Aorta (tissue), 5 donors: Measurements from ENCODE around the gene OMA1. TPM values are rescaled to one million over a fixed set of nuclear protein-coding genes. Genes with fewer than 3 reads are reported as not detected.
"Not testable (repeated sequence)": the region's sequence is repeated elsewhere in the genome, so short reads cannot be mapped to it uniquely, and the experiment has no call there.

Source experiments
- ATAC-seq: fragments of 200-7000 bp; cut with Tn5 transposase; one replicate; pipeline ENCODE4 v1.9.1; 2022; ENCODE audit warnings: moderate library complexity; ENCODE audit not compliant: low FRiP score
- DNase-seq, 2 donors: peaks; one replicate each; pipeline ENCODE4 v3.0.0-alpha.2; 2020
- H3K27ac ChIP-seq, 2 donors: one replicate each; pipeline ENCODE4 v1.5.1; 2013; ENCODE audit warnings: low read length in 2 of 2, mild to moderate bottlenecking in 2 of 2, moderate library complexity in 2 of 2, control low read depth in 1 of 2, inconsistent platforms in 1 of 2, low read depth in 1 of 2
- H3K27me3 ChIP-seq, 2 donors: one replicate each; pipeline ENCODE4 v1.6.1; 2013; ENCODE audit warnings: control low read depth in 1 of 2, low read length in 1 of 2, mild to moderate bottlenecking in 1 of 2, moderate library complexity in 1 of 2; ENCODE audit not compliant: insufficient read depth in 2 of 2, control insufficient read depth in 1 of 2
- H3K36me3 ChIP-seq, 2 donors: one replicate each; pipeline ENCODE4 v1.6.1; 2013; ENCODE audit warnings: control low read depth in 1 of 2, low read length in 1 of 2, mild to moderate bottlenecking in 1 of 2; ENCODE audit not compliant: insufficient read depth in 2 of 2, control insufficient read depth in 1 of 2
- H3K4me1 ChIP-seq, 2 donors: one replicate each; pipeline ENCODE4 v1.6.1; 2013; ENCODE audit warnings: low read length in 2 of 2, control low read depth in 1 of 2, mild to moderate bottlenecking in 1 of 2, moderate library complexity in 1 of 2; ENCODE audit not compliant: insufficient read depth in 2 of 2, control insufficient read depth in 1 of 2
- H3K4me3 ChIP-seq, 2 donors: one replicate each; pipeline ENCODE4 v1.5.1; 2013; ENCODE audit warnings: low read length in 2 of 2, control low read depth in 1 of 2, mild to moderate bottlenecking in 1 of 2
- H3K9me3 ChIP-seq: one replicate; pipeline ENCODE4 v1.6.1; 2013; ENCODE audit warnings: mild to moderate bottlenecking, low read length; ENCODE audit not compliant: control insufficient read depth
- WGBS, 2 donors: extraction: QIAGEN DNeasy Blood & Tissue Kit; methylation state at CpG; one replicate each; pipeline ENCODE4 v1.1.7; 2013; 5-methylcytosine and 5-hydroxymethylcytosine counted together
- intact Hi-C, 2 donors: fragments of 100-400 bp; cut with DNase I; formaldehyde crosslinking; loops; one replicate each; pipeline versions ENCODE4 v1.14.2 to v1.15.0; 2022
- polyA plus RNA-seq, 2 donors: library from polyadenylated mRNA; stranded (reverse); fragments of 200-250 nt; gene quantifications; one replicate each; pipeline ENCODE4 v1.2.3, GENCODE V29; 2013
- total RNA-seq, 2 donors: library from RNA; stranded (reverse); fragmentation: NEBNext Ultra II Directional; extraction: Animal tissue kit (Norgen Biotek cat#: 25700); gene quantifications; one replicate each; pipeline ENCODE4 v1.2.1, GENCODE V29; 2021
- donor health status: healthy with polysubstance abuse.
- donor health status: Bipolar disorder and iron deficiency.
- donor health status: DM: no; HTN: no; CAD: no.
- donor health status: DM: no; HTN: no; CAD: no.
- donor health status: DM: yes; HTN: yes; CAD: no.

OMA1 gene
- total and polyA plus RNA-seq, 4 donors = 2.5 to 22.0 (median 10.6) TPM

DNA sequence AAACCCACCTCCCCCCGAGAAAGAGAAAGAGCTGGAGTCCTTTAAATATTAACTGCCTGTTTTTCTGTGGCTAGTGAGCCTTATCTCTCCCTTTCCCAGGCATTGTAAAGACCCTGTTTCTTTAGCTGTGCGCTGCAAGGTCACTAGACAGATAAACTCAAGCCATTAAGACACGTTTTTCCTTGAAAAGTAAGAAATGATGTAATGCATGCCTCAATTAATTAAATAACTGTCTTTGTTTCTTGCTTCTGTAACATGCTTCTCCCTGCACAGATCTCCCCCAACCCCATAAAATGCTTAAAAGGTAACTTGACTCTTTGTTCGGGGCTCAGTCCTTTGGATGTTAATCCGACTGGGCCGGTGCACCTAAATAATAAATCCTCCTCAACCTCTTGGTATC lies 2.8 kb upstream of the OMA1 start:
- intact Hi-C loops = loop anchor here in 1 of 2 donors (5.0 to 10.0 kb wide), 2 partner anchors 38 to 106 kb away; no protein-coding TSS in a partner anchor
- DNase-seq, H3K27ac ChIP-seq, H3K36me3 ChIP-seq, H3K27me3 ChIP-seq, ATAC-seq, H3K4me3 ChIP-seq, H3K4me1 ChIP-seq, H3K9me3 ChIP-seq: not testable (repeated sequence)
- 38 to 47% methylated on average over 6 of the region's 6 CpGs for WGBS, 2 donors

GRCh38 chr1:58548371-58548770 lies 1.8 kb upstream of the OMA1 start:
- no peaks in the 10 kb centered on the region for H3K9me3 ChIP-seq
- H3K27me3 ChIP-seq = no peaks in the 10 kb centered on the region
- DNase-seq = no peak
- ATAC-seq = no peak
- H3K36me3 ChIP-seq = no peaks in the 10 kb centered on the region
- no peak overlapping the region for H3K27ac ChIP-seq
- 91 to 93% methylated on average over 2 of the region's 2 CpGs for WGBS, 2 donors
- H3K4me1 ChIP-seq = peaks cover 0 to 2% of the 10 kb centered on the region in 2 donors
- intact Hi-C loops = loop anchor here in 1 of 2 donors (5.0 to 10.0 kb wide), 2 partner anchors 39 to 106 kb away; no protein-coding TSS in a partner anchor
- H3K4me3 ChIP-seq = no peak overlapping the region

- Histone ChIP-seq H3K27ac (peak overlapping the region; percentile 87 to 94), H3K4me1 (peaks cover 0 to 2% of the 10 kb centered on the region in 2 donors), H3K36me3 (no peaks in the 10 kb centered on the region), H3K4me3 (peak overlapping the region; percentile 55 to 89), H3K27me3 (no peaks in the 10 kb centered on the region), H3K9me3 (no peaks in the 10 kb centered on the region)
- DNase-seq = peak; percentile 92 to 93
- 1% methylated on average over 35 to 43 of the region's 43 CpGs for WGBS, 2 donors
- peak; percentile 92 for ATAC-seq
- intact Hi-C loops = loop anchor here (2.0 to 10.0 kb wide), 5 partner anchors 29 to 109 kb away; no protein-coding TSS in a partner anchor
Observed at GRCh38 chr1:58545591-58546519, 671 bp downstream of the OMA1 start.

GRCh38 chr1:58543260-58543659 lies 3.3 kb downstream of the OMA1 start:
- H3K4me3 ChIP-seq = no peak overlapping the region
- H3K9me3 ChIP-seq = no peaks in the 10 kb centered on the region
- peaks cover 0 to 2% of the 10 kb centered on the region in 2 donors for H3K4me1 ChIP-seq
- intact Hi-C loops = loop anchor here in 1 of 2 donors (10.0 kb wide), 1 partner anchor 112 kb away; no protein-coding TSS in a partner anchor
- H3K27me3 ChIP-seq = no peaks in the 10 kb centered on the region
- ATAC-seq = no peak
- WGBS, 2 donors = 92 to 98% methylated on average over 1 of the region's 1 CpG
- no peak overlapping the region for H3K27ac ChIP-seq
- no peak for DNase-seq
- no peaks in the 10 kb centered on the region for H3K36me3 ChIP-seq

DNA sequence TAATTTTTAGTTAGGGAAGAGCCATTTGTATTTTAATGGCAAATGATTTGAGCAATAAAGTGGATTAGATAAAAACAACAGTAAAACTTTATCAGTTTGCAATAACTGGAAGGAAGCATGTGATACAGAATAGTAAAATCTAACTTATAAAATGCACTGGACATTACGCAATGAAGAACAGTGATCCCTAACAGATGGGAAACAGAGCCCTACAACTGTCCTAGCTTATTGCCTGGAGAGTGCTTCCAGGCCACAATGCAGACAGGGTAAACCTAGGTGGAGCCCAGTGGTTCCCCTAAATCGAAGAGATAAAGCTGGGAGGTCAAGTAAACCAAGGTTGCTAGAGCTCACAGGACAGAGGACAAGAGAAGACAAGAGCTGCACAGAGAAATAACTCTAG lies 7.0 kb downstream of the OMA1 start:
- DNase-seq = no peak
- Histone ChIP-seq H3K9me3 (no peaks in the 10 kb centered on the region), H3K4me1 (no peaks in the 10 kb centered on the region), H3K4me3 (no peak overlapping the region), H3K27ac (no peak overlapping the region), H3K36me3 (no peaks in the 10 kb centered on the region), H3K27me3 (no peaks in the 10 kb centered on the region)
- 81 to 85% methylated on average over 2 of the region's 2 CpGs for WGBS, 2 donors
- intact Hi-C loops = no loop called here
- ATAC-seq = no peak

DNA sequence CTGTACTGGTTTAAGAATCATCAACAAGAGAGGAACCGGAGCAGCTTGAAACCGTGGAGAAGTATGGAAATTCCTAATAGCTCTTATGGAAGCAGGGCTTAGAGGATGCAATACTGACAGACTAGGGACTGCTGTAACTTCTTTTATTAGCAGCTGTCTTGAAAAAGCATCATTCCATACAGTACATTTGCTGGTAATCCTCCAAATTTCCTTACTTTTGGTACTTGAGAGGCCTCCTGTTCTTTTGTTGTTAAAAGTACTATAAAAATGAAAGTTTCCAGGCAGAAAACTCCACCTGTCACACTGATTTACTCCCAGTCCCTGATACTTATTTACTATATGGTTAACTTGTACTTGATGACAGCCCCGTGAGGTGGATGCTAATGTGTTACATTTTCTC lies 7.7 kb downstream of the OMA1 start:
- H3K4me1 ChIP-seq = no peaks in the 10 kb centered on the region
- H3K27me3 ChIP-seq = no peaks in the 10 kb centered on the region
- intact Hi-C loops = no loop called here
- no peak overlapping the region for H3K4me3 ChIP-seq
- H3K9me3 ChIP-seq = no peaks in the 10 kb centered on the region
- no peaks in the 10 kb centered on the region for H3K36me3 ChIP-seq
- no peak for ATAC-seq
- no peak overlapping the region for H3K27ac ChIP-seq
- WGBS, 2 donors = 84 to 85% methylated on average over 3 of the region's 3 CpGs
- DNase-seq = no peak

- WGBS, 2 donors = 92 to 98% methylated on average over 1 of the region's 1 CpG
- intact Hi-C loops, ATAC-seq, DNase-seq, H3K4me3 ChIP-seq, H3K9me3 ChIP-seq, H3K27ac ChIP-seq, H3K4me1 ChIP-seq, H3K27me3 ChIP-seq, H3K36me3 ChIP-seq: not testable (repeated sequence)
Observed at GRCh38 chr1:58531842-58532241, 14.7 kb downstream of the OMA1 start.

GRCh38 chr1:58529284-58529683 lies 17.2 kb downstream of the OMA1 start:
- 88 to 97% methylated on average over 1 of the region's 1 CpG for WGBS, 2 donors
- Histone ChIP-seq H3K4me3 (no peak overlapping the region), H3K27me3 (no peaks in the 10 kb centered on the region), H3K27ac (no peak overlapping the region), H3K4me1 (no peaks in the 10 kb centered on the region), H3K36me3 (no peaks in the 10 kb centered on the region), H3K9me3 (no peaks in the 10 kb centered on the region)
- no peak for ATAC-seq
- DNase-seq = no peak
- intact Hi-C loops = no loop called here

GRCh38 chr1:58528518-58528917 lies 18.0 kb downstream of the OMA1 start:
- ATAC-seq (no peak), DNase-seq (no peak)
- Histone ChIP-seq H3K9me3 (no peaks in the 10 kb centered on the region), H3K36me3 (no peaks in the 10 kb centered on the region), H3K4me1 (no peaks in the 10 kb centered on the region), H3K27ac (no peak overlapping the region), H3K4me3 (no peak overlapping the region), H3K27me3 (no peaks in the 10 kb centered on the region)
- 83 to 86% methylated on average over 3 of the region's 3 CpGs for WGBS, 2 donors
- intact Hi-C loops = no loop called here
